ENCODE data around the gene ZNF512.

The ZNF512 gene

GRCh38 chr2:27561060-27561459, 21.8 kb upstream of the ZNF512 start:
- Histone ChIP-seq H3K4me3 (ENCODE audit: low read depth, low read length) (no peak overlapping the region), H3K36me3 (ENCODE audit: control insufficient read depth, insufficient read depth, low read length) (no peaks in the 10 kb centered on the region), H3K4me1 (ENCODE audit: control insufficient read depth, insufficient read depth, low read length) (no peaks in the 10 kb centered on the region), H3K9me3 (ENCODE audit: control insufficient read depth, insufficient read depth, low read length) (no peaks in the 10 kb centered on the region), H3K27me3 (ENCODE audit: control insufficient read depth, insufficient read depth, low read length) (peaks cover 2% of the 10 kb centered on the region), H3K9ac (ENCODE audit: low read depth, low read length) (no peak overlapping the region)

GRCh38 chr2:27566628-27567027, 16.2 kb upstream of the ZNF512 start:
- Histone ChIP-seq H3K36me3 (ENCODE audit: control insufficient read depth, insufficient read depth, low read length) (no peaks in the 10 kb centered on the region), H3K9ac (ENCODE audit: low read depth, low read length) (no peak overlapping the region), H3K4me3 (ENCODE audit: low read depth, low read length) (no peak overlapping the region), H3K27me3 (ENCODE audit: control insufficient read depth, insufficient read depth, low read length) (peaks cover 14% of the 10 kb centered on the region), H3K4me1 (ENCODE audit: control insufficient read depth, insufficient read depth, low read length) (no peaks in the 10 kb centered on the region), H3K9me3 (ENCODE audit: control insufficient read depth, insufficient read depth, low read length) (no peaks in the 10 kb centered on the region)

- H3K4me3 ChIP-seq (ENCODE audit: low read depth, low read length): no peak overlapping the region
- no peaks in the 10 kb centered on the region for H3K4me1 ChIP-seq (ENCODE audit: control insufficient read depth, insufficient read depth, low read length)
- H3K36me3 ChIP-seq (ENCODE audit: control insufficient read depth, insufficient read depth, low read length): no peaks in the 10 kb centered on the region
- no peak overlapping the region for H3K9ac ChIP-seq (ENCODE audit: low read depth, low read length)
- peaks cover 17% of the 10 kb centered on the region for H3K27me3 ChIP-seq (ENCODE audit: control insufficient read depth, insufficient read depth, low read length)
- no peaks in the 10 kb centered on the region for H3K9me3 ChIP-seq (ENCODE audit: control insufficient read depth, insufficient read depth, low read length)
These were observed 13.4 kb upstream of the ZNF512 start for GRCh38 chr2:27569398-27569797.

- H3K4me3 ChIP-seq (ENCODE audit: low read depth, low read length): no peak overlapping the region
- no peaks in the 10 kb centered on the region for H3K4me1 ChIP-seq (ENCODE audit: control insufficient read depth, insufficient read depth, low read length)
- no peak overlapping the region for H3K9ac ChIP-seq (ENCODE audit: low read depth, low read length)
- peaks cover 14% of the 10 kb centered on the region for H3K27me3 ChIP-seq (ENCODE audit: control insufficient read depth, insufficient read depth, low read length)
- no peaks in the 10 kb centered on the region for H3K9me3 ChIP-seq (ENCODE audit: control insufficient read depth, insufficient read depth, low read length)
- no peaks in the 10 kb centered on the region for H3K36me3 ChIP-seq (ENCODE audit: control insufficient read depth, insufficient read depth, low read length)
These were observed 11.6 kb upstream of the ZNF512 start for GRCh38 chr2:27571197-27571596.

GRCh38 chr2:27571681-27572080, 11.2 kb upstream of the ZNF512 start:
- no peaks in the 10 kb centered on the region for H3K4me1 ChIP-seq (ENCODE audit: control insufficient read depth, insufficient read depth, low read length)

GRCh38 chr2:27572439-27572838, 10.4 kb upstream of the ZNF512 start:
- H3K36me3 ChIP-seq (ENCODE audit: control insufficient read depth, insufficient read depth, low read length): no peaks in the 10 kb centered on the region
- H3K4me3 ChIP-seq (ENCODE audit: low read depth, low read length): no peak overlapping the region
- H3K4me1 ChIP-seq (ENCODE audit: control insufficient read depth, insufficient read depth, low read length): no peaks in the 10 kb centered on the region
- H3K27me3 ChIP-seq (ENCODE audit: control insufficient read depth, insufficient read depth, low read length): peaks cover 11% of the 10 kb centered on the region
- no peaks in the 10 kb centered on the region for H3K9me3 ChIP-seq (ENCODE audit: control insufficient read depth, insufficient read depth, low read length)
- no peak overlapping the region for H3K9ac ChIP-seq (ENCODE audit: low read depth, low read length)

More at GRCh38 chr2:27571681-27572080, 11.2 kb upstream of the ZNF512 start:
- Histone ChIP-seq H3K9ac (ENCODE audit: low read depth, low read length) (no peak overlapping the region), H3K4me3 (ENCODE audit: low read depth, low read length) (no peak overlapping the region), H3K27me3 (ENCODE audit: control insufficient read depth, insufficient read depth, low read length) (peaks cover 14% of the 10 kb centered on the region), H3K9me3 (ENCODE audit: control insufficient read depth, insufficient read depth, low read length) (no peaks in the 10 kb centered on the region), H3K36me3 (ENCODE audit: control insufficient read depth, insufficient read depth, low read length) (no peaks in the 10 kb centered on the region)

- Histone ChIP-seq H3K9ac (ENCODE audit: low read depth, low read length) (no peak overlapping the region), H3K36me3 (ENCODE audit: control insufficient read depth, insufficient read depth, low read length) (no peaks in the 10 kb centered on the region), H3K9me3 (ENCODE audit: control insufficient read depth, insufficient read depth, low read length) (no peaks in the 10 kb centered on the region), H3K4me1 (ENCODE audit: control insufficient read depth, insufficient read depth, low read length) (no peaks in the 10 kb centered on the region), H3K4me3 (ENCODE audit: low read depth, low read length) (no peak overlapping the region), H3K27me3 (ENCODE audit: control insufficient read depth, insufficient read depth, low read length) (peaks cover 10% of the 10 kb centered on the region)
These were observed 9.8 kb upstream of the ZNF512 start for GRCh38 chr2:27572998-27573429.

GRCh38 chr2:27573452-27573851, 9.4 kb upstream of the ZNF512 start:
- no peak overlapping the region for H3K9ac ChIP-seq (ENCODE audit: low read depth, low read length)
- peaks cover 10% of the 10 kb centered on the region for H3K27me3 ChIP-seq (ENCODE audit: control insufficient read depth, insufficient read depth, low read length)
- H3K36me3 ChIP-seq (ENCODE audit: control insufficient read depth, insufficient read depth, low read length): no peaks in the 10 kb centered on the region
- no peak overlapping the region for H3K4me3 ChIP-seq (ENCODE audit: low read depth, low read length)
- no peaks in the 10 kb centered on the region for H3K9me3 ChIP-seq (ENCODE audit: control insufficient read depth, insufficient read depth, low read length)
- no peaks in the 10 kb centered on the region for H3K4me1 ChIP-seq (ENCODE audit: control insufficient read depth, insufficient read depth, low read length)

- Histone ChIP-seq H3K36me3 (ENCODE audit: control insufficient read depth, insufficient read depth, low read length) (no peaks in the 10 kb centered on the region), H3K27me3 (ENCODE audit: control insufficient read depth, insufficient read depth, low read length) (peaks cover 15% of the 10 kb centered on the region), H3K9me3 (ENCODE audit: control insufficient read depth, insufficient read depth, low read length) (no peaks in the 10 kb centered on the region), H3K4me1 (ENCODE audit: control insufficient read depth, insufficient read depth, low read length) (peaks cover 4% of the 10 kb centered on the region), H3K4me3 (ENCODE audit: low read depth, low read length) (no peak overlapping the region), H3K9ac (ENCODE audit: low read depth, low read length) (no peak overlapping the region)
These were observed 1.3 kb upstream of the ZNF512 start for GRCh38 chr2:27581417-27582128.

GRCh38 chr2:27582129-27582694, 630 bp upstream of the ZNF512 start:
- H3K9me3 ChIP-seq (ENCODE audit: control insufficient read depth, insufficient read depth, low read length): no peaks in the 10 kb centered on the region
- peak overlapping the region; percentile 90 for H3K4me3 ChIP-seq (ENCODE audit: low read depth, low read length)
- H3K9ac ChIP-seq (ENCODE audit: low read depth, low read length): peak overlapping the region; percentile 67
- no peaks in the 10 kb centered on the region for H3K36me3 ChIP-seq (ENCODE audit: control insufficient read depth, insufficient read depth, low read length)
- H3K27me3 ChIP-seq (ENCODE audit: control insufficient read depth, insufficient read depth, low read length): peaks cover 15% of the 10 kb centered on the region
- H3K4me1 ChIP-seq (ENCODE audit: control insufficient read depth, insufficient read depth, low read length): peaks cover 4% of the 10 kb centered on the region

GRCh38 chr2:27583390-27583915, 611 bp downstream of the ZNF512 start:
- H3K27me3 ChIP-seq (ENCODE audit: control insufficient read depth, insufficient read depth, low read length): peaks cover 11% of the 10 kb centered on the region
- H3K9ac ChIP-seq (ENCODE audit: low read depth, low read length): peak overlapping the region; percentile 89
- peaks cover 4% of the 10 kb centered on the region for H3K4me1 ChIP-seq (ENCODE audit: control insufficient read depth, insufficient read depth, low read length)
- no peaks in the 10 kb centered on the region for H3K9me3 ChIP-seq (ENCODE audit: control insufficient read depth, insufficient read depth, low read length)
- H3K36me3 ChIP-seq (ENCODE audit: control insufficient read depth, insufficient read depth, low read length): no peaks in the 10 kb centered on the region
- H3K4me3 ChIP-seq (ENCODE audit: low read depth, low read length): peak overlapping the region; percentile 90

GRCh38 chr2:27584597-27584996, 1.8 kb downstream of the ZNF512 start:
- H3K36me3 ChIP-seq (ENCODE audit: control insufficient read depth, insufficient read depth, low read length): no peaks in the 10 kb centered on the region
- H3K9me3 ChIP-seq (ENCODE audit: control insufficient read depth, insufficient read depth, low read length): no peaks in the 10 kb centered on the region
- peak overlapping the region; percentile 90 for H3K4me3 ChIP-seq (ENCODE audit: low read depth, low read length)
- H3K27me3 ChIP-seq (ENCODE audit: control insufficient read depth, insufficient read depth, low read length): peaks cover 11% of the 10 kb centered on the region
- peaks cover 4% of the 10 kb centered on the region for H3K4me1 ChIP-seq (ENCODE audit: control insufficient read depth, insufficient read depth, low read length)
- no peak overlapping the region for H3K9ac ChIP-seq (ENCODE audit: low read depth, low read length)

All from iPS-15b (cell line).